GM21515 (cell line): Measurements from ENCODE around the gene LHX6.

Experiments
- ATAC-seq: cut with Tn5 transposase; IDR thresholded peaks from one replicate; pipeline ENCODE4 v1.9.1; 2021; ENCODE audit not compliant: unreplicated experiment

Gene LHX6

DNA sequence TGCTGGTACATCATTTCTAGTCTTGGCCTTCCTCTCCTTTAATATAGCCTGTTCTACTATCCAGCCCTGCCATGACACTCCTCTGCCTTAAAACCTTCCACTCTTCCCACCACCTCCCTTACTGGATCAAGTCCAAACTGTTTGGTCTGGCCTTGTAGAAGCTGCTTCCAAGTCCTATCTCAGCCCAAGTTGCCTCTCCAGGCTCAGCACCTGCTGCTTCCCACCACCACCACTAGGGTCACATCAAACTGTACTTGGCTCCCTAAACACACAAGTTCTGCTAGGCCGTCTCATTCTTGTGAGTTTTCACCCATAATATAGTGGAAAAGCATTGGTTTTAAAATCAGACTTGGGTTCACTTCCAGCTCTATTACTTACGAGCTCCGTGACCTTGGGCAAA lies 70.6 kb downstream of the LHX6 start:
- no peak for ATAC-seq

DNA sequence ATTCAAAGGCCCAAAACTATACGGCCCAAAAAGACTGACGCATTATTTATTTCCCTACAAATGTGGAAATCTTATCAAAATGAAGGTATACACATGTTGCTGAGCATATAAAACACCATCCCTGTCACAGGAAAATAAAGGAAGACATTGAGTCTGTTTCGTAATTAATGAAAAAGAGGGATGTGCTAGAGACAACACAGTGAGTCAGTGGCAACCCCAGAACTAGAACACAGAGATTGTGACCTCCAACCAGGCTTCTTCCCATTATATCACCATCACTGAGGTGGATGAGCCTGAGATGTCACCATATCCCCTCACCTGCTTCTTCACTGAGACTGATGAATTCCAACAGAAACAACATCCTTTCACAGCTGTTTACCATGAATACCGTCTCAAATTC lies 73.0 kb downstream of the LHX6 start:
- ATAC-seq, result no peak
